ENCODE data around the gene ADIPOQ.

ADIPOQ gene

DNA sequence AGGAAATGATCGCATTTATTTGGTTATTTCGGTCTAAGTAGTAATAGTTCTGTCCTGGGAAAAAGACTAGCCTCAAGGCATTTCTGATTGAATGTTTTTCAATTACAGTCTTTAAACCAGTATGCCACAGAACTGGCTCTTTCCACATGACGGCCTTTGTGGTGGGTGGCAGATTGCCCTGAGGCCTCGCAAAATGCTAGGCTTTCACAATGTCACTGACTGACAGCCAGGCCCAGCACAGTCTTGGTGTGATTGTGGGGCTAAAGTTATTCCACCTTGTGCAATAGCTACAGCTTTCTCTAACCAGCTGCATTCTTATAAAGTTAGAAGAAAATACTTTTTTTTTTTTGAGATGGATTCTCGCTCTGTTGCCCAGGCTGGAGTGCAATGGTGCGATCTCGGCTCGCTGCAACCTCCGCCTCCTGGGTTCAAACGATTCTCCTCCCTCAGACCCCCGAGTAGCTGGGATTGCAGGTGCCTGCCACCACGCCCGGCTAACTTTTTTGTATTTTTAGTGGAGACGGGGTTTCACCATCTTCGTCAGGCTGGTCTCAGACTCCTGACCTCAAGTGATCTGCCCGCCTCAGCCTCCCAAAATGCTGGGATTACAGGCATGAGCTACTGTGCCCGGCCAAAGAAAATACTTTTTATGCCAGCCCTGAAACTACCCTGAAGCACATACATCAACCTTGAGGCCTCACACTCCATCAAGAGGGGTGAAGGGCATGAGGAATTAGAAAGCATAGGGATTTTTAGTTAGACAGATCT is 2.5 kb upstream of the ADIPOQ start:
- TF ChIP-seq ISL1 (CRISPR knock-in tag; IDR thresholded peaks at IDR 0.05) (no peak), ZNF565 (CRISPR knock-in tag; conservative IDR thresholded peaks at IDR 0.05; ENCODE audit: low read depth) (no peak), BACH2 (CRISPR knock-in tag; IDR thresholded peaks at IDR 0.05; ENCODE audit: borderline replicate concordance) (no peak), ESRRG (CRISPR knock-in tag; IDR thresholded peaks at IDR 0.05) (no peak), PPARA (CRISPR knock-in tag; IDR thresholded peaks at IDR 0.05; ENCODE audit: borderline replicate concordance) (no peak), OSR1 (CRISPR knock-in tag; IDR thresholded peaks at IDR 0.05) (no peak), CSDC2 (CRISPR knock-in tag; IDR thresholded peaks at IDR 0.05) (no peak), ZNF70 (CRISPR knock-in tag; IDR thresholded peaks at IDR 0.05) (no peak), RARB (CRISPR knock-in tag; IDR thresholded peaks at IDR 0.05) (no peak), TCF4 (CRISPR knock-in tag; IDR thresholded peaks at IDR 0.05; ENCODE audit: borderline replicate concordance) (no peak), ZFP3 (CRISPR knock-in tag; IDR thresholded peaks at IDR 0.05) (no peak), GLIS3 (CRISPR knock-in tag; IDR thresholded peaks at IDR 0.05) (no peak), POU6F1 (CRISPR knock-in tag; IDR thresholded peaks at IDR 0.05; ENCODE audit: borderline replicate concordance, low read depth) (no peak), ZFP30 (CRISPR knock-in tag; IDR thresholded peaks at IDR 0.05) (no peak)
- TF ChIP-seq, protein P1, sequence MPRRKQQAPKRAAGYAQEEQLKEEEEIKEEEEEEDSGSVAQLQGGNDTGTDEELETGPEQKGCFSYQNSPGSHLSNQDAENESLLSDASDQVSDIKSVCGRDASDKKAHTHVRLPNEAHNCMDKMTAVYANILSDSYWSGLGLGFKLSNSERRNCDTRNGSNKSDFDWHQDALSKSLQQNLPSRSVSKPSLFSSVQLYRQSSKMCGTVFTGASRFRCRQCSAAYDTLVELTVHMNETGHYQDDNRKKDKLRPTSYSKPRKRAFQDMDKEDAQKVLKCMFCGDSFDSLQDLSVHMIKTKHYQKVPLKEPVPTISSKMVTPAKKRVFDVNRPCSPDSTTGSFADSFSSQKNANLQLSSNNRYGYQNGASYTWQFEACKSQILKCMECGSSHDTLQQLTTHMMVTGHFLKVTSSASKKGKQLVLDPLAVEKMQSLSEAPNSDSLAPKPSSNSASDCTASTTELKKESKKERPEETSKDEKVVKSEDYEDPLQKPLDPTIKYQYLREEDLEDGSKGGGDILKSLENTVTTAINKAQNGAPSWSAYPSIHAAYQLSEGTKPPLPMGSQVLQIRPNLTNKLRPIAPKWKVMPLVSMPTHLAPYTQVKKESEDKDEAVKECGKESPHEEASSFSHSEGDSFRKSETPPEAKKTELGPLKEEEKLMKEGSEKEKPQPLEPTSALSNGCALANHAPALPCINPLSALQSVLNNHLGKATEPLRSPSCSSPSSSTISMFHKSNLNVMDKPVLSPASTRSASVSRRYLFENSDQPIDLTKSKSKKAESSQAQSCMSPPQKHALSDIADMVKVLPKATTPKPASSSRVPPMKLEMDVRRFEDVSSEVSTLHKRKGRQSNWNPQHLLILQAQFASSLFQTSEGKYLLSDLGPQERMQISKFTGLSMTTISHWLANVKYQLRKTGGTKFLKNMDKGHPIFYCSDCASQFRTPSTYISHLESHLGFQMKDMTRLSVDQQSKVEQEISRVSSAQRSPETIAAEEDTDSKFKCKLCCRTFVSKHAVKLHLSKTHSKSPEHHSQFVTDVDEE (CRISPR knock-in tag; IDR thresholded peaks at IDR 0.05), result no peak
- TF ChIP-seq, protein P2, sequence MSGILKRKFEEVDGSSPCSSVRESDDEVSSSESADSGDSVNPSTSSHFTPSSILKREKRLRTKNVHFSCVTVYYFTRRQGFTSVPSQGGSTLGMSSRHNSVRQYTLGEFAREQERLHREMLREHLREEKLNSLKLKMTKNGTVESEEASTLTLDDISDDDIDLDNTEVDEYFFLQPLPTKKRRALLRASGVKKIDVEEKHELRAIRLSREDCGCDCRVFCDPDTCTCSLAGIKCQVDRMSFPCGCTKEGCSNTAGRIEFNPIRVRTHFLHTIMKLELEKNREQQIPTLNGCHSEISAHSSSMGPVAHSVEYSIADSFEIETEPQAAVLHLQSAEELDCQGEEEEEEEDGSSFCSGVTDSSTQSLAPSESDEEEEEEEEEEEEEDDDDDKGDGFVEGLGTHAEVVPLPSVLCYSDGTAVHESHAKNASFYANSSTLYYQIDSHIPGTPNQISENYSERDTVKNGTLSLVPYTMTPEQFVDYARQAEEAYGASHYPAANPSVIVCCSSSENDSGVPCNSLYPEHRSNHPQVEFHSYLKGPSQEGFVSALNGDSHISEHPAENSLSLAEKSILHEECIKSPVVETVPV (CRISPR knock-in tag; IDR thresholded peaks at IDR 0.05), result no peak
- no peak for ATAC-seq

DNA sequence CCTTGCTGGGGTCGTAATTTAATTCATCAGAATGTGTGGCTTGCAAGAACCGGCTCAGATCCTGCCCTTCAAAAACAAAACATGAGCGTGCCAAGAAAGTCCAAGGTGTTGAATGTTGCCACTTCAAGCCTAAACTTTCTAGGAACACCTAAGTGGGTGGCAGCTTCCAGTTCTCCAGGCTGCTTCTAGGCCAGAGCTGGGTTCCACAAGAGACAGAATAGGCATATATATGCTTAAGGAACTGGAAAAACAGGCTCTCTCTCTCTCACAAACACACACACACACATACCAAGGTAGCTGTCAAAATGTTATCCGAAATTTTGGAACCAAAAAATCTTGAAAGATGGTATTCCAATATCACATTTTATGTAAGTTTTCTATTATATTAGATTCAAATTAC is 890 bp upstream of the ADIPOQ start:
- no peak for ATAC-seq
- TF ChIP-seq SNAI2 (CRISPR knock-in tag; IDR thresholded peaks at IDR 0.05) (no peak), POU6F1 (CRISPR knock-in tag; IDR thresholded peaks at IDR 0.05; ENCODE audit: borderline replicate concordance, low read depth) (no peak), ZNF70 (CRISPR knock-in tag; IDR thresholded peaks at IDR 0.05) (no peak), BACH2 (CRISPR knock-in tag; IDR thresholded peaks at IDR 0.05; ENCODE audit: borderline replicate concordance) (no peak), ZNF8 (CRISPR knock-in tag; IDR thresholded peaks at IDR 0.05) (no peak), ESRRG (CRISPR knock-in tag; IDR thresholded peaks at IDR 0.05) (no peak), CSDC2 (CRISPR knock-in tag; IDR thresholded peaks at IDR 0.05) (no peak), ZFP30 (CRISPR knock-in tag; IDR thresholded peaks at IDR 0.05) (no peak), ZFP3 (CRISPR knock-in tag; IDR thresholded peaks at IDR 0.05) (no peak), ISL1 (CRISPR knock-in tag; IDR thresholded peaks at IDR 0.05) (no peak), GLIS3 (CRISPR knock-in tag; IDR thresholded peaks at IDR 0.05) (no peak), ZC3H10 (CRISPR knock-in tag; IDR thresholded peaks at IDR 0.05) (no peak), TOX (CRISPR knock-in tag; IDR thresholded peaks at IDR 0.05; ENCODE audit: borderline replicate concordance) (no peak), RARB (CRISPR knock-in tag; IDR thresholded peaks at IDR 0.05) (no peak)
- TF ChIP-seq, protein P3, sequence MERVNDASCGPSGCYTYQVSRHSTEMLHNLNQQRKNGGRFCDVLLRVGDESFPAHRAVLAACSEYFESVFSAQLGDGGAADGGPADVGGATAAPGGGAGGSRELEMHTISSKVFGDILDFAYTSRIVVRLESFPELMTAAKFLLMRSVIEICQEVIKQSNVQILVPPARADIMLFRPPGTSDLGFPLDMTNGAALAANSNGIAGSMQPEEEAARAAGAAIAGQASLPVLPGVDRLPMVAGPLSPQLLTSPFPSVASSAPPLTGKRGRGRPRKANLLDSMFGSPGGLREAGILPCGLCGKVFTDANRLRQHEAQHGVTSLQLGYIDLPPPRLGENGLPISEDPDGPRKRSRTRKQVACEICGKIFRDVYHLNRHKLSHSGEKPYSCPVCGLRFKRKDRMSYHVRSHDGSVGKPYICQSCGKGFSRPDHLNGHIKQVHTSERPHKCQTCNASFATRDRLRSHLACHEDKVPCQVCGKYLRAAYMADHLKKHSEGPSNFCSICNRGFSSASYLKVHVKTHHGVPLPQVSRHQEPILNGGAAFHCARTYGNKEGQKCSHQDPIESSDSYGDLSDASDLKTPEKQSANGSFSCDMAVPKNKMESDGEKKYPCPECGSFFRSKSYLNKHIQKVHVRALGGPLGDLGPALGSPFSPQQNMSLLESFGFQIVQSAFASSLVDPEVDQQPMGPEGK (CRISPR knock-in tag; IDR thresholded peaks at IDR 0.05; ENCODE audit: borderline replicate concordance), result no peak
- TF ChIP-seq, protein P2 (CRISPR knock-in tag; IDR thresholded peaks at IDR 0.05), result no peak
- TF ChIP-seq, protein P4, sequence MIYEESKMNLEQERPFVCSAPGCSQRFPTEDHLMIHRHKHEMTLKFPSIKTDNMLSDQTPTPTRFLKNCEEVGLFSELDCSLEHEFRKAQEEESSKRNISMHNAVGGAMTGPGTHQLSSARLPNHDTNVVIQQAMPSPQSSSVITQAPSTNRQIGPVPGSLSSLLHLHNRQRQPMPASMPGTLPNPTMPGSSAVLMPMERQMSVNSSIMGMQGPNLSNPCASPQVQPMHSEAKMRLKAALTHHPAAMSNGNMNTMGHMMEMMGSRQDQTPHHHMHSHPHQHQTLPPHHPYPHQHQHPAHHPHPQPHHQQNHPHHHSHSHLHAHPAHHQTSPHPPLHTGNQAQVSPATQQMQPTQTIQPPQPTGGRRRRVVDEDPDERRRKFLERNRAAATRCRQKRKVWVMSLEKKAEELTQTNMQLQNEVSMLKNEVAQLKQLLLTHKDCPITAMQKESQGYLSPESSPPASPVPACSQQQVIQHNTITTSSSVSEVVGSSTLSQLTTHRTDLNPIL (CRISPR knock-in tag; IDR thresholded peaks at IDR 0.05; ENCODE audit: low read depth), result no peak
